Measurements from ENCODE around the gene PTDSS2.
"Not testable (repeated sequence)": the region's sequence is repeated elsewhere in the genome, so short reads cannot be mapped to it uniquely, and the experiment has no call there.

The PTDSS2 gene

DNA sequence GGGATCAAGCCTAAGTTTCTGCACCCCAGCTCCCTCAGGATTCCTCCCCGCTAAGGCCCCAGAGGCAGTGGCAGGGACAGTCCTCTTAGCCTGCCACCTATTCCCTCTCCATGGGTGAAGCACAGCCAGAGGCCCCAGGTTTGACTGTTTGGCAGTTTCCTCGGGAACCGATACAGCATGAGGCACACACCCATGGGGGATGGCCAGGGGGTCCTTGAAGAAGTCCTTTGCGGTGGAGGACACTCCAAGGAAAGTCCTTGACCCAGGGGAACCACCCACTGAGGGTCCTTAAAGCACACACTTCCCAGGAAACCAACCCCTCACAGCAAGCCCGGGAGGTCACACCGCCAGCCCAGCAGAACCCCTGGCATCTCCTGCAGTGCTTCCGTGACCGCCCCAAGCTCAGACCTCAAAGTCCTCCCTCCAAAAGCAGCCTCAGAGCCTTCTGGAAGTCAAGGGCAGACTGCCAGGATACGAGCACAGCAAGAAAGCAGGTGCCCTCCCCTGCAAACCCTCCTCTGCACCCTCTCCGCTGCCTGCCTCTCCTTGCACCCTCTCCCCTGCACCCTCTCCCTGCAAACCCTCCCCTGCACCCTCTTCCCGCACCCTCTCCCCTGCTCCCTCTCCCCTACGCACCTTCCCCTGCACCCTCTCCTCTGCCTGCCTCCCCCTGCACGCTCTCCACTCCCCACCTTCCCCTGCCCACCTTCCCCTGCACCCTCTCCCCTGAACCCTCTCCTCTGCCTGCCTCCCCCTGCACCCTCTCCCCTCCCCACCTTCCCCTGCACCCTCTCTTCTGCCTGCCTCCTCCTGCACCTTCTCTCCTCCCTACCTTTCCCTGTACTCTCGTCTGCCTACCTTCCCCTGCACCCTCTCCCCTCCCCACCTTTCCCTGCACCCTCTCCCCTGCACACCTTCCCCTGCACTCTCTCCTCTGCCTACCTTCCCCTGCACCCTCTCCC, 36.7 kb upstream of the PTDSS2 start:
- in situ Hi-C loops (cut with MboI; ENCODE audit: low pct_unique_long_range_greater_than_20kb, low sequenced_read_pairs) = no loop called here
- peak; percentile 26 for DNase-seq

DNA sequence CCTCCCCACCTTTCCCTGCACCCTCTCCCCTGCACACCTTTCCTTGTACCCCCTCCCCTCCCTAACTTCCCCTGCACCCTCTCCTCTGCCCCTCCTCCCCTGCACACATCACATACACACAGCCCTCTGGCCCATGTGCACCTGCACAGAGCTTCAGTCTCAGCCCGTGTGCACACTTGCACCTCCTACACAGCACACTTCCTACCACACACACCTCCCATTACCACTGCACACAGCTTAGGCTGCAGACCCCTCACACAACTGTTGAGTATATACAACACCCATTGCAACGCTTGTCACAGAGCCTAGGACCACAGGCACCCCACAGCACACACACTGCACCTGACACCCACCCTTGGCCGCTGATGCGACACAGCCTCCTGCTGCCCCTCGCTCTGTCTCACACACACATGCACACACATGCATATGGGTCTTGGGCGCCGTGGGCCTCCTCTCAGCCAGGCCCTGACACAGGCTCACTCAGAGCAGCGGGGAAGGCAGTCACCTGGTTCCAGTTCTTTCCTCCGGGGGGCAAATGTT, 35.7 kb upstream of the PTDSS2 start:
- DNase-seq = peak; percentile 41
- in situ Hi-C loops (cut with MboI; ENCODE audit: low pct_unique_long_range_greater_than_20kb, low sequenced_read_pairs) = no loop called here

DNA sequence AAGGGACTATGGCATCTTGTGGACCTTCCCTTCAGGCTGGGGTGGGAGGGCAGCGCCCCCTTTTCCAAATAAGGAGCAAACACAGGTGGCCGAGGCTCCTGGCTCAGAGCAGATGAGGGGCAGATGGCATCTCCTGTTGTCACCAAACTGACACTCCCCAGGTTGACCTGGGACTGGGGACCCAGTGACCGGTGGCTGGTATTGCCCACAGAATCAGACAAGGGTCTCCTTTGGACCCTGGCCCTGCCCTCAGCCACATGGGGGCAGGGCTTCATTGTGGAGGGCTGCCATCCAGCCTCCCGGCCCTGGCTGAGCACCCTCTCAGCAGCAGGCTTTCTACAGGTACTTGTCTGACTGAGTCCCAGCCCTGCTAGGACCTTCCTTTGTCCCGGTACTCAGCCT, 34.4 kb upstream of the PTDSS2 start:
- DNase-seq = peak; percentile 24
- in situ Hi-C loops (cut with MboI; ENCODE audit: low pct_unique_long_range_greater_than_20kb, low sequenced_read_pairs) = no loop called here

- DNase-seq = no peak
- in situ Hi-C loops (cut with MboI; ENCODE audit: low pct_unique_long_range_greater_than_20kb, low sequenced_read_pairs) = no loop called here
Measured at GRCh38 chr11:416051-416756, 33.9 kb upstream of the PTDSS2 start.

DNA sequence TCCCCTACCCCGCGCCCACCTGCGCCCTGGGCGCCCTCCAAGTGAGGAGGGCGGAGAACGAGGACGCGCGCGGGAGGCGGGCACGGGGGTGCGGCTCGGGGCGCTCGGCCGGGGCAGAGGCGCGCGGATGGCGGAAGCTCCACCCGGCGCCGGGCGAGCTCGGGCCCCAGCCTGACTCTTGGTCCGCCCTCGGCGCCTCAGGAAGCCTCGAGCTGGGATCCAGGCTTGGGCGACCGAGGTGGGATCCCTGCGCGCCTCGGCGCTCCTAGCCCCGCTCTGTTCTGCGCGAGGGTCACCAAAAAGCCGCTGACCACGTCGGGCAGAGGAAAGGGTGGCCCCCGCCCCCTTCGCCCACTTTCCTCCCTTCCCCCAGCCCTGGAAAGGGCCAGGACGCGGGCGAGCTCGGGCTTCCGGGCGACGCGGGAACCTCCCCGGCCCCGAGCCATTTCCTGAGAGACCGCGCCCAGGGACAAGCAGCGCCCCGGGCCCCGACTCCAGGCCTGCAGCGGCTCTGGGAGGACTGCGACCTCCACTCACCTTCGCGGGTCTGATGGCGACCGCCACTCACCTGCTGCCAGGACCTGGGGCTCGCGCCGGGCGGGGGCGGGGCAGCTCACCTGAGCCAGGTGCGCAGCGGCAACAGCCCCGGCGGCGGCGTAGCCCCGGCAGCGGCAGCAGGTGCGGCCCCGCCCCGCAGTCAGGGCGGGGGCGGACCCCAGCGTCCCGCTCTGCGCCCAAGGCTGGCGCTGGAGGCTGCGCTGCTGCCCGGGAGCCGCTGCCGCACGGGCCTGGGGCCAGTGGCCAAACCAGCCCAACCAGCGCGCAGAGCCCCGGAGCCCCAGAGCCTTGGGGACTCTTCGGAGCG, 33.1 kb upstream of the PTDSS2 start:
- in situ Hi-C loops (cut with MboI; ENCODE audit: low pct_unique_long_range_greater_than_20kb, low sequenced_read_pairs) = no loop called here
- DNase-seq = peak; percentile 40

DNA sequence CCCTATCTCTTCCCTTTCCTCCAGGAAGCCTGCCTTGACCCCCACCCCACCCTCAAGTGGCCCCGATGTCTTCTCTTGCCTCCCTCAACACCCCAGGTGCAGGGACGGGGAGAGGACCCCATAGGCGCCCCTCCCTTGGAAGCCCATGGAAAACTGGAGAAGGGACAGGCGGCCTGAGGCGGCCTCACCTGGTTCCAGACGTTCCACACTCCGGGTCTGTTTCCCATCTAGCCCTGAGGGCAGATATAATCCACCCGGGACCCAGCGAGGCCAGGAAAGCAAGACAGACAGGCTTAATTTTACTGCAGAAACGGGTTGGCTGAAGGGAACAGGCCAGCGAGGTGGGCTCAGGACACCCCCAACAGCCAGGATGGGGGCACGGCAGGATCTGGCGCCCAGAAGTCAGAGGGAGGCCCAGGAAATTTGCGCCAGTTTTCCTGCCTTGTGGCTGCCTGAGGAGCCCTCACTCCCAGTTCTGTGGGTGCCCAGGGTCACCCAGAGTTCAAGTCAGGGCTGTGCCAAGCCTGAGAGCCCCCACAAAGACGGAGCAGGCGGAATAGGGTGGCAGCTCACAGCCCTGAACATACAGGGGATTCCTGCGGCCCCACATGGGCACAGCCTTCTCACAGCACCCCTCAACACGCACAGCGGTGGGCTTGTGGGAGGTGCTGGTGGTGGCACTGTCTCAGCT, 32.3 kb upstream of the PTDSS2 start:
- in situ Hi-C loops (cut with MboI; ENCODE audit: low pct_unique_long_range_greater_than_20kb, low sequenced_read_pairs) = no loop called here
- DNase-seq = no peak

GRCh38 chr11:418343-419247, 31.5 kb upstream of the PTDSS2 start:
- DNase-seq = no peak
- in situ Hi-C loops (cut with MboI; ENCODE audit: low pct_unique_long_range_greater_than_20kb, low sequenced_read_pairs) = no loop called here

DNA sequence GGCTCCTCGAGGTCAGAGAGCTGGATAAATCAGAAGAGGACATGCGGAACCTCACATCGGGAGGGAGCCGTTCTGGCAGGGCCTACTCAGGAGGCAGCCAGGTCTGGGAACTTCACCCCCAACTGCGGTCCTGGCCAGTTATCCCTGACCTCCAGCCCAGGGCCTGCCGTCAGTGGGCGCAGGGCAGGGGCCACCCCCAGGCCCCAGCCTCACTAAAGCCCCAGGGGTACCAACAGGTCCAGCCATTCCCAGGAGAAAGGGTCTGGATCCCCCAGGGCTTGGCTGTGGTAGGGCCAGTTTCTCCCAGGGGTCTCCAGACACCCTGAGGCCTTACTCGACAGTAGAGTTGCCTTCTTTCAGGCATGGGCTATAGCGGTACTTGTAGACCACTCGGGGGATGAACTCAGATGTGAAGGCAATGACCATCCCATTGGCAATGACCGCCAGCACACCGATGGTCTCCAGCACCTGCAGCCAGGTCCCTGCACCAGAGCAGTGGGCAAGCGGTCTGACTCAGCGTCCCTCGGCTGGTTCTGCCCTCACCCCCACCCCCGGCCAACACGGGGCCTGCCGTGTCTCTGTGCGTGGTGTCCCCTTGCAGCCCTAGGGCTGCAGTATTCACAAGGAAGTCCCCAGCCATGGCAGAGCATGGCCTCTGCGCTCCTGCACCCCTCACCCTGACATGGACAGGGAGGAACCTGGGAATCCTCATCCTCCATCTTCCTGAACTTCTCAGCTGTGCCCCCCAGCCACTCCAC, 30.7 kb upstream of the PTDSS2 start:
- in situ Hi-C loops (cut with MboI; ENCODE audit: low pct_unique_long_range_greater_than_20kb, low sequenced_read_pairs) = no loop called here
- no peak for DNase-seq

- in situ Hi-C loops (cut with MboI; ENCODE audit: low pct_unique_long_range_greater_than_20kb, low sequenced_read_pairs) = no loop called here
- DNase-seq = no peak
Measured at GRCh38 chr11:420054-420910, 29.8 kb upstream of the PTDSS2 start.

- in situ Hi-C loops (cut with MboI; ENCODE audit: low pct_unique_long_range_greater_than_20kb, low sequenced_read_pairs) = no loop called here
- DNase-seq = no peak
Measured at GRCh38 chr11:420911-421321, 29.2 kb upstream of the PTDSS2 start.

DNA sequence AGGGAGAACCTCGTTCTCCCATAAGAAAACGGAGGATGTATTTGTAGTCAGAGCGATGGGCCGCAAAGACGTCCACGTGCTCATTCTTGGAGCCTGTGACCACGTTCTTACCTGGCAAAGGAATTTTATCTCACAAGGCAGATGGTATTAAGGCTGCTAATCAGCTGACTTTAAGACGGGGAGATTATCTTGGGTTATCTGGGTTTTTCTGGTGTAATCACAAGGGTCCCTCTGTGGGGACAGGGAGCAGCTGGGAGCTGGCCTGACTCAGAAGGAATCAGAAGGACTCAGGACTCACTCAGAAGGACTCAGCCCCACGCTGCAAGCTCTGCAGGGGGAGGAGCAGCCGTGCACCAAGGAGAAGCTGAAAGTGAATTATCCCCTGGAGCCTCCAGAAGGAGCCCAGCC, 27.8 kb upstream of the PTDSS2 start:
- in situ Hi-C loops (cut with MboI; ENCODE audit: low pct_unique_long_range_greater_than_20kb, low sequenced_read_pairs) = no loop called here
- DNase-seq = no peak

DNA sequence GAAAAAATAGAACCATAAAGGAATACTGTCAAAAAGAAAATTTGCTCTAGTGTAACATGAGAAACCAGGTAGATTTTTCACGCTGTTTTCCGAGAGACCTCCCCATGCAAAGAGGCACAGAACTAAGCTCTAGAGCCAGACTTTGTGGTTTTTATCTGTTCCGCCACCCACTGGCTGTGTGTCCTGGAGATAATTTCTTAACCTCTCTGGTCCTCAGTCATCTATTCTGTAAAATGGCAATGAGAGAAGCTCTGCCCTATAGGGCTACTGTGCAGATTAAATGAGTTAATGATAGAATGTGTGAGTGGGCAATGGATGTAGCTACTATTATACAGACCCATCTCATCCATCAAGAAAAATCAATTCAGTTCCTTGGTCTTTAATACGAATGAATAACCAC, 25.8 kb upstream of the PTDSS2 start:
- DNase-seq = no peak
- in situ Hi-C loops (cut with MboI; ENCODE audit: low pct_unique_long_range_greater_than_20kb, low sequenced_read_pairs) = no loop called here

GRCh38 chr11:424766-425165, 25.3 kb upstream of the PTDSS2 start:
- DNase-seq; in situ Hi-C loops (cut with MboI; ENCODE audit: low pct_unique_long_range_greater_than_20kb, low sequenced_read_pairs): not testable (repeated sequence)

DNA sequence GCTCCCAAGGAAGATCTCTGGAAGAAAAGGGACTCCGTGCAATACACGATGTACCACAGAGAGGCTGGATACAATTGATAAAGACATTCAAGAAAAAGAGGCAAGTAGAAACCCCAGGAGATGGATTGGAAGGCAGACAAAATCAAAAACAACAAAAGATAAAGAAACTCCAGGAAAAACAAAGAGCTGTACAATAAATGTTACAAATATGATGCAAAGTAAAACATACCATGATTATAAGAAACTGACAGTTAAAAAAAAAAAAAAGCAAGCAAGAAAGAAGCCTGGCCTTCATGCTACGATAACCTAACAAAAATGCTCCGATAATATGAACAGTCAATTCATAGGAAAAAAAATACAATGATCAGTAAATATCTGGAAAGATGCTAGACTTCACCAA, 24.8 kb upstream of the PTDSS2 start:
- in situ Hi-C loops (cut with MboI; ENCODE audit: low pct_unique_long_range_greater_than_20kb, low sequenced_read_pairs) = no loop called here
- no peak for DNase-seq

- DNase-seq = no peak
- in situ Hi-C loops (cut with MboI; ENCODE audit: low pct_unique_long_range_greater_than_20kb, low sequenced_read_pairs) = no loop called here
Measured at GRCh38 chr11:426851-427250, 23.2 kb upstream of the PTDSS2 start.

- no peak for DNase-seq
- in situ Hi-C loops (cut with MboI; ENCODE audit: low pct_unique_long_range_greater_than_20kb, low sequenced_read_pairs) = no loop called here
Measured at GRCh38 chr11:428295-428694, 21.8 kb upstream of the PTDSS2 start.
